Measurements from ENCODE around the gene TNFAIP8.
A peak's percentile ranks its signal among the peaks of the same experiment; 100 is the strongest.
"Not testable (repeated sequence)": the region's sequence is repeated elsewhere in the genome, so short reads cannot be mapped to it uniquely, and the experiment has no call there.

TNFAIP8 gene

DNA sequence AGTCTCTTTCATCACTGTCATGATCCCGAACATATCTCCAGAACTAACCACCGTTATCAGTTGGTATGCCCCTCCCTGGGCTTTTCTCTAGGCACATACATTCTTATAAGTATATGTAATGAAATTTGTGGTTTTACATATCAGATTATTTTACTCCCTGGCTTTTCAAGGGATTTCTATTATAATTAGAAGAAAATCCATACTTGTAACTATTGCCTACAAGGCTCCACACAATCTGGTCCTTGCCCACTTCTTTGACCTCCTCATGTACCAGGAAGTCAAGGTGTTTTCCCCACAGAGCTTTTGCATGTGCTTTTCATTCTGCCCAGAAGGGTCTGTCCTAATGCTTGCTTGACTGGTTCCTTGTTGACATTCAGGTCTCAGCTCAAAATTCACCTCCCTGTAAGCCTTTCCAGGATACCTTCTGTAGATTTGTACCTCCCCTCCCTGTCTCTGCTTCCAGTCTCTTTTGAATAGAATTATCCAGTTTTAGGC lies 62.8 kb downstream of the TNFAIP8 start:
- peak; percentile 63 for DNase-seq (ENCODE audit: low read depth, low spot score)

DNA sequence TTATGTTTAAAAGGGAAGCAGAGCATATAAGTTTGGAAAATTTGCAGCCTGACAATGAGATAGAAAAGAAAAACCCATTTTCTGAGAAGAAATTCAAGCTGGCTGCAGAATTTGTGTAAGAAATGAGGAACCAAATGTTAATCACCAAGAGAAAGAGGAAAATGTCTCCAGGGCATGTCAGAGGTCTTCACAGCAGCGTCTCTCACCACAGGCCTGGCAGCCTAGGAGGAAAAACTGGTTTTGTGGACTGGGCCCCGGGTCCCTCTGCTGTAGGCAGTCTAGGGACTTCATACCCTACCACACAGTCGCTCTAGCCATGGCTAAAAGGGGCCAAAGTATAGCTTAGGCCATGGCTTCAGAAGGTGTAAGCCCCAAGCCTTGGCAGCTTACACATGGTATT lies 64.3 kb downstream of the TNFAIP8 start:
- DNase-seq (ENCODE audit: low read depth, low spot score) = peak; percentile 79

GRCh38 chr5:119426057-119426456 lies 70.2 kb downstream of the TNFAIP8 start:
- no peak for DNase-seq (ENCODE audit: low read depth, low spot score)

- no peak for DNase-seq (ENCODE audit: low read depth, low spot score)
Observed at GRCh38 chr5:119427060-119427459, 71.2 kb downstream of the TNFAIP8 start.

DNA sequence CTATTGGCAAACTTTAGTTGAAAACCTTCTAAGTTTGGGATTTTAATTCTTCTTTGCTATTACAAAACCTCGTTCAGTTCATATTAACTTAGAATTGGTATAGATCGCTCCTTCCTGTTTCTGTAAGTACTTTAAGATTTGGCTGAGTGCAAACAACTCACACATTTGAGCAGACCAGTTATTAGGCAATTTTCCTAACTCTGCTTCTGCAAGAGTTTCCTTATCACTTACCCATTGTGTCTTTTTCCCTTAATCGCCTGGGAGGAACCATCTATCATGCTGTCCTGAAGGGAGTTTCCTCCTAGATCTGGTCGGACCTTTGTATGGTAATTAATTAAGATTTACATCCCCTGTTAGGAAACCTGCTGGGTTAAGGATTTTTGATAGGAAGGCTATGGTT lies 71.8 kb downstream of the TNFAIP8 start:
- not testable (repeated sequence) for DNase-seq (ENCODE audit: low read depth, low spot score)

DNA sequence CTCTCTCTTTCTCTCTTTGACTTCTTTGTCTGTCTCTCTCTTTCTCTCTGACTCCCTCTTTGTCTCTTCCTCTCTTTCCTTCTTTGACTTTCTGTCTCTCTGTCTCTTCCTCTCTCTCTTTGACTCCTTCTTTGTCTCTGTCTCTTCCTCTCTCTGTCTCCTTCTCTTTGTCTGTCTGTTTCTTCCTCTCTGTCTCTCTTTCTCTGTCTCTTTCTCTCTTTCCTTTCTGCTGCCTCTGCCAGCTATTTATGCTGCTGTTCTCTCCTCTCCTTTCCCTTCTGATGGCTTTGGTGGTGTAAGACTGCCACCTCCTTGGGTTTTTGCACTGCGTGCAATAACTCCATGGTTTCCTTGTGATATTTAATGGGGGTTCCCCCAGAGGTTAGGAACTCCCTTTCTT lies 72.3 kb downstream of the TNFAIP8 start:
- not testable (repeated sequence) for DNase-seq (ENCODE audit: low read depth, low spot score)

GRCh38 chr5:119428574-119428973 lies 72.8 kb downstream of the TNFAIP8 start:
- DNase-seq (ENCODE audit: low read depth, low spot score) = not testable (repeated sequence)

GRCh38 chr5:119432674-119433237 lies 76.9 kb downstream of the TNFAIP8 start:
- not testable (repeated sequence) for DNase-seq (ENCODE audit: low read depth, low spot score)

DNA sequence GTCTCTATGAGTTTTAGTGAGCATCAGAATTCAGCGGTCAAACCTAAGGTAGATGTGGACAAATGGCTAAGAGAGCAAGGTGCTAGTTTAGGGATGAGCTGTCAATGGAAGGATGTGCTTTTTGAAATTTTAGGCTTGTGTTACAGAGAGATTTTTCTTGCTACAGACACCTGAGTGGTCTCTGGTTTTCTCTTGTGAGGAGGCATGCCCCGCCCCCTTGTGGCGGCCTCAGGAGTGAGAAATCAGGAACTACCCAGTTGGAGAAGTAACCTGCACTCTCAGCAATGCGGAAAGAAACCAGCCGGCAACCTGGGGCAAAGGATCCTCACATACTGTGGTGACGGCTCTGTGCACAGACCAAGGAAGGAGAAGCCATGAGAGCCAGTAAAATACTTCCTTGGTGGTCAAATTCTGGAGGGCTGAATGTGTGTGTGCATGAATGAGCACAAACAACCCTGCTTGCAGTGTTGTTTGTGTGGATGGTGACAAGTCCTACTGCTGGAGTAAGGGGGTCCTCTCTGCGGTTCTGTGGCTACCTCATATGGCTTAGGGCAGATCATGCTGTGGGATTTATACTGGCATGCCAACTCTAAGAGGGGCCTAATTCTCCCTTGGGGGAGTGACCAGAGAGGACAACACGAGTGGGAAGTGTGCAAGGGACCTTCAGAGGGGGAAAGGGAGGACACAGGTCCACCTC lies 79.8 kb downstream of the TNFAIP8 start:
- DNase-seq (ENCODE audit: low read depth, low spot score) = peak; percentile 82

DNA sequence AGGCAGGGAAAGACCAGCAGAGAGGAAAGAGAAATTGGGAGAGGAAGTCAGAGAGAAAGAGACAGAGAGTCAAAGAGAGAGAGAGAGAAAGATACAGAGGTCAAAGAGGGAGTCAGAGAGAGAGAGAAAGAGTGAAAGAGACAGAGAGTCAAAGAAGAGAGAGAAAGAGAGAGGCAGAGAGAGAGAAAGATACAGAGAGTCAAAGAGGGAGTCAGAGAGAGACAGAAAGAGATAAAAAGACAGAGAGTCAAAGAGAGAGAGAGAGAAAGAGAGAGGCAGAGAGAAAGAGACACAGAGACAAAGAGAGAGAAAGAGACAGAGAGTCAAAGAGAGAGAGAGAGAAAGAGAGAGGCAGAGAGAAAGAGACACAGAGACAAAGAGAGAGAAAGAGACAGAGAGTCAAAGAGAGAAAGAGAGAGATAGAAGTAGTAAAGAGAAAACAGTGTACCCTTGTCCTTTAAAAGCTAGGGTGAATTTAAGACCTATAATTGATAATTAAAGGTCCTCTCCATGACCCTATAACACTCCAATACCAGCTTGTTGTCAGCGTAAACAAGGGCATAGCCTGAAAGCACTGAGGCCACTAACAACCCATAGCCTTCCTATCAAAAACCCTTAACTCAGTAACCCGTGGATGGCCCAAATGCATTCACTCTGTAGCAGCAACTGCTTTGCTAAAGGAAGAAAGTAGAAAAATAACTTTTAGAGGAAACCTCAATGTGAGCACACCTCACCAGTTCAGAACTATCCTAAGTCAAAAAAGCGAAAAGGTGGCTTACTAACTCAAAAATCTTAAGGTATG lies 82.2 kb downstream of the TNFAIP8 start:
- DNase-seq (ENCODE audit: low read depth, low spot score) = not testable (repeated sequence)

GRCh38 chr5:119438587-119438917 lies 82.7 kb downstream of the TNFAIP8 start:
- not testable (repeated sequence) for DNase-seq (ENCODE audit: low read depth, low spot score)

- no peak for DNase-seq (ENCODE audit: low read depth, low spot score)
Observed at GRCh38 chr5:119439140-119439631, 83.4 kb downstream of the TNFAIP8 start.

DNA sequence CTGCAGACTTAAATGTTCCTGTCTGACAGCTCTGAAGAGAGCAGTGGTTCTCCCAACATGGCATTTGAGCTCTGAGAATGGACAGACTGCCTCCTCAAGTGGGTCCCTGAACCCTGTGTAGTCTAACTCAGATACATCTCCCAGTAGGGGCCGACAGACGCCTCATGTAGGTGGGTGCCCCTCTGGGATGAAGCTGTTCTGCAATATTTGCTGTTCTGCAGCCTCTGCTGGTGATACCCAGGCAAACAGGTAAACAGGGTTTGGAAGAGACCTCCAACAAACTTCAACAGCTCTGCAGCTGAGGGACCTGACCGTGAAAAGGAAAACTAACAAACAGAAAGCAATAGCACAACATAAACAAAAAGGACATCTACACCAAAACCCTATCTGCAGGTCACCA lies 83.8 kb downstream of the TNFAIP8 start:
- DNase-seq (ENCODE audit: low read depth, low spot score) = not testable (repeated sequence)

DNA sequence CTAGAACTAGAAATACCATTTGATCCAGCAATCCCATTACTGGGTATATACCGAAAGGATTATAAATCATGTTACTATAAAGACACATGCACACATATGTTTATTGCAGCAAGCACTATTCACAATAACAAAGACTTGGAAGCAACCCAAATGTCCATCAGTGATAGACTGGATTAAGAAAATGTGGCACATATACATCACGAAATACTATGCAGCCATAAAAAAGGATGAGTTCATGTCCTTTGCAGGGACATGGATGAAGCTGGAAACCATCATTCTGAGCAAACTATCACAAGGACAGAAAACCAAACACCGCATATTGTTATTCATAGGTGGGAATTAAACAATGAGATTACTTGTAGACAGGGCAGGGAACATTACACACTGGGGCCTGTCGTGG lies 88.8 kb downstream of the TNFAIP8 start:
- not testable (repeated sequence) for DNase-seq (ENCODE audit: low read depth, low spot score)

DNA sequence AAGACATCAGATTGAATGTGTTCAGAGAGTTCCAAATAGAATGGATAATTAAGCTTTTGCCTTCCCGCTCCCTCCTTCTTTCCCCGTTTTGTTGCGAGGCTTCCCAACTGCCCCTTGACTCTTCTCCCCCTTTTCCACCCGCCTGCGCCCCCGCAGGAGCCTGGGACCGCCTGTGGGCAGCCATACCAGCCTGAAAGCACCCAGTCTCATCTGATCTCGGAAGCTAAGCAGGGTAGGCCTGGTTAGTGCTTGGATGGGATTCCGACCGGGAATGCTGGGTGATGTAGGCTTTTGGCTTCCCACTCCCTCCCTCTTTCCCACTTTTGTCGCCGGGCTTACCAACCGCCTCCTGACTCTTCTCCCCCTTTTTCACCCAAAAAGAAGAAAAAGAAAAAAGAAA lies 89.7 kb downstream of the TNFAIP8 start:
- DNase-seq (ENCODE audit: low read depth, low spot score) = no peak
